ENCODE data around the gene TANGO6.
"Not testable (repeated sequence)": the region's sequence is repeated elsewhere in the genome, so short reads cannot be mapped to it uniquely, and the experiment has no call there.

The TANGO6 gene

GRCh38 chr16:69056421-69056820 lies 213.1 kb downstream of the TANGO6 start:
- TF ChIP-seq CTCF (IDR thresholded peaks at IDR 0.05; ENCODE audit: low read depth, low read length) = no peak
- no peak overlapping the region for H3K4me3 ChIP-seq (ENCODE audit: low read depth, low read length)

DNA sequence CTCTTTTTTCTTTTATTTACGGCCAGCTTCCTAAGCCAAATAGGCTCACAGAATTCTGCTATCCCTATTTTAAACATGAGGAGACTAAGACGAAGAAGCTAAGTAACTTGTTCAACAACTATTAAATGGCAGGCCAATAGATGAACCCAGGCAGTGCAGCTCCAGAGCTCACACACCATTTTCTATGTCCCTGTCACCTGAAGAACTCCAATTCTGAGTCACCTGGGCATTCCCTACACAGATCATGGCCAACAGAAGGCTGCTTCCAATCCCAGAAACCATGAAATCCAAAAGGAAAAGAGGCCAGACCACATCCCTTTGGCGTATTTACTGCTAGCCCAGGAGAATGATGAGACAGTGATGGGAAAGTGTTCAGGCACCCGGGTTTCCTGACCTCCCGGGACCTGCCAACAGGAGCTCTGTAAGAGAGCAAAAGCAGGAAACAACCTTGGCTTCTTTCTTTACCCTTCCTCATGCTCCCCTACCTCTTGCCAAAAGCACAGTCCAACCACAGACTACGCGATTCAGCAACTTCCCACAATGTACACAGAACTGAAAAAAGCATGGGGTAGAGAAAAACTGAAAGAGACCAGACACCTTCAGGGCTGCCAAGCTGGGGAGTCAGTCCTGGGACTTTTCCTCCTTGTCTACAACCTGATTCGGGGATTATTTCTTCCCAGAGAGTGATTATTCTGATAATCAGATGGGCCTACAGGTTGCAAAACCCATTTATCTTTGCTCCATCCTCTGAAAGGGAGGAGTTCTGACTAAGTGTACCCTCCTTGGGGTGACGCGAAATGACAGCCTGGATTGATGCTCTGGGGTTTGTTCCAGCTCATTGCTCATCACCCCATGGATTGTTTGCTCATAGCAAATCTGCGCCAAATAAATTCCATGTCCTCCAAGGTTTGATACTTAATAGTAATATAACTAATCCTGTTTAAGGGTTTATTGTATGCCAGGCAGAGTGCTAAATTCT lies 214.4 kb downstream of the TANGO6 start:
- TF ChIP-seq CTCF (IDR thresholded peaks at IDR 0.05; ENCODE audit: low read depth, low read length) = no peak
- no peak overlapping the region for H3K4me3 ChIP-seq (ENCODE audit: low read depth, low read length)

DNA sequence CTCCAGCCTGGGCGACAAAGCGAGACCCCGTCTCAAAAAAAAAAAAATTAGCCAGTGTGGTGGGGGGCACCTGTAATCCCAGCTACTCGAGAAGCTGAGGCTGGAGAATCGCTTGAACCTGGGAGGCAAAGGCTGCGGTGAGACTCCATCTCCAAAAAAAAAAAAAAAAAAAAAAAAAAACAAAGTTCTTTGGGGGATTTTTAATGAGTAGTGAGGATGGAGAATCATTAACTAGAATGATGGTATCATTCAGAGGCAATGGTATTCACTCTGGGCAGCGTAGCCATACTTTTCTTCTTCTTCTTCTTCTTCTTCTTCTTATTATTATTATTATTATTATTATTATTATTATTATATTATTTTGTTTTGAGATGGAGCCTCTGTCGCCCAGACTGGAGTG lies 220.2 kb downstream of the TANGO6 start:
- not testable (repeated sequence) for H3K4me3 ChIP-seq (ENCODE audit: low read depth, low read length)

DNA sequence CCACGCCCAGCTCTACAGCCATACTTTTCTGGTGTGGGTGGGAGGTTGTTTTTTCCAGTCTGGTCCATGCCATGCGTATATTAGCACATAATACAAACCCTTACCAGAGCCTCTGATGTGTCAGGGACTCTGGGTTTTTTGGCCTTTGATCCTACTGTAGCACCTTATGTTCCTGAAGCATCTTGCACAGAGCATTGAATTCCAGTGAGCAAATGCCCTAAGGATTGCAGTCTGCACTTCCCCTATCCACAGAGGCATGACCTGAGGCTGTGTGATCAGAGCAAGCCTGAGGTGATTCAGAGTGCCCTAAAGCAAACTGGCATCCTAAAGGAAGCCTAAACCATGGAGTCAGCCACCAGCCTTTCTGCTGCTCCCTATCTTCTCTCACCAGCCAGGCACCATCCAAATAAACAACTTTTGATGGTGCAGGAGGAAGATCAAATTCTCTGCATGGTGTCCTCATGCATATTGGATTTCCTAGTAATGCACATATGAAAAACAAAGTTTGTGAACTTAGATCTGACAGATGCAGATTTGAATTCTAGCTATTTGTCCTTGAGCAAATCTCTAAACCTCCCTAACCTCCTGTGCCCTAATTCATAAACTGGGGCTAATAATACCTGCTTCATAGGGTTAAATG lies 220.9 kb downstream of the TANGO6 start:
- H3K4me3 ChIP-seq (ENCODE audit: low read depth, low read length) = no peak overlapping the region
- no peak for TF ChIP-seq CTCF (IDR thresholded peaks at IDR 0.05; ENCODE audit: low read depth, low read length)

- no peak for TF ChIP-seq CTCF (IDR thresholded peaks at IDR 0.05; ENCODE audit: low read depth, low read length)
- no peak overlapping the region for H3K4me3 ChIP-seq (ENCODE audit: low read depth, low read length)
Observed at GRCh38 chr16:69064764-69065313, 221.5 kb downstream of the TANGO6 start.

DNA sequence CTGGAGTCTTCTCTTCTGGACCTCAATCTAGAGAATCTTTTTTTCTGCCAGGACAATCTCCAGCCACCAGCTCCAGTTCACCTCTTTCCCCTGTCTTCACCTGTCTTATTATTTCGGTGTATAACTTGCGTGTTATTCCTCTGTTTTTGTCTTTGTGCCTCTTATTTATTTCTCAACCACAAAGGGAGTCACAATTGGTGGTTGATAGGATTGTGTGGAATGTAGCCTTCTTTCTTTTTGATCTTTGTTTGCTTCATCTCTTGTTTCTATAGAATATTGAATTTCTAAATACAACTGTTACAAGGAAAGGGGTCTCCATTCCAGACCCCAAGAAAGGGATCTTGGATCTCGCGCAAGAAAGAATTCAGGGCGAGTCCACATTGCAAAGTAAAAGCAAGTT lies 226.2 kb downstream of the TANGO6 start:
- H3K4me3 ChIP-seq (ENCODE audit: low read depth, low read length) = no peak overlapping the region

GRCh38 chr16:69071036-69071435 lies 227.7 kb downstream of the TANGO6 start:
- TF ChIP-seq CTCF (IDR thresholded peaks at IDR 0.05; ENCODE audit: low read depth, low read length) = no peak

More for the DNA sequence above, 226.2 kb downstream of the TANGO6 start:
- no peak for TF ChIP-seq CTCF (IDR thresholded peaks at IDR 0.05; ENCODE audit: low read depth, low read length)

More at GRCh38 chr16:69071036-69071435, 227.7 kb downstream of the TANGO6 start:
- no peak overlapping the region for H3K4me3 ChIP-seq (ENCODE audit: low read depth, low read length)

All from WI38 (cell line).